Measurements from ENCODE around the gene HEXIM2. TPM values are rescaled to one million over a fixed set of nuclear protein-coding genes. Genes with fewer than 3 reads are reported as not detected.

Gene HEXIM2
- polyA plus RNA-seq, 3 donors: 2.5 to 3.0 (median 2.9) TPM

DNA sequence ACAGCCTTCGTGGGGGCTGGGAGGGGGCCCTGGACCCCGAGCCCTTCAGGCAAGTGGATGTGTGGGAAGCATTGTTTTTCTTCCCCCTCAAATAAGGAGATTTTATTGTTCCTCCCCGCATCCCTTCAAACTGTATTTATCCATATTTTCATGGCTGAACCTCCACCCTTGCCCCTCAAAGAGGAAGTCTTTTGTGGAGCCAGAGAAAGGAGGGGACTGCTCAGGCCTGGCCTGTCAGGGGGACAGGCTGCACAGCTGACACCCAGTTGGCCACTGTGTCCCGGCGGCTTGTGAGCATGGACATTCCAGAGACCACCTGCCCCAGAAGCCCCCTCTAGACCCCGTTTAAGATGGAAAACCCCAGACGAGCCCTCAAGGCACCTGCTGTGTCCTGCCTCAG is 15.9 kb downstream of the HEXIM2 start:
- Histone ChIP-seq H3K9me3 (replicated peaks in 1 of 2; ENCODE audit: control insufficient read depth in 1 of 2, insufficient read depth in 1 of 2, low read length in 2 of 2) (no peaks in the 10 kb centered on the region), H3K27me3 (ENCODE audit: control insufficient read depth in 2 of 2, insufficient read depth in 2 of 2, low read length in 2 of 2) (no peaks in the 10 kb centered on the region), H3K79me2 (ENCODE audit: insufficient read depth, low read length) (peaks cover 6% of the 10 kb centered on the region), H3K36me3 (replicated peaks in 1 of 2; ENCODE audit: control insufficient read depth in 1 of 2, insufficient read depth in 2 of 2, low read length in 2 of 2) (no peaks in the 10 kb centered on the region), H2AFZ (ENCODE audit: insufficient read depth, low read depth, low read length, poor library complexity, severe bottlenecking) (no peak overlapping the region), H3K9ac (ENCODE audit: insufficient read depth, low read length, poor library complexity, severe bottlenecking) (no peak overlapping the region), H3K4me2 (replicated peaks; ENCODE audit: extremely low read depth, low read length, poor library complexity, severe bottlenecking) (no peak overlapping the region), H3K27ac (ENCODE audit: low read depth in 1 of 2, low read length in 2 of 2) (no peak overlapping the region), H4K20me1 (ENCODE audit: insufficient read depth, low read length) (no peaks in the 10 kb centered on the region), H3K4me1 (ENCODE audit: control insufficient read depth in 1 of 2, insufficient read depth in 2 of 2, low read length in 2 of 2) (peaks cover 35% of the 10 kb centered on the region in 2 donors), H3K4me3 (replicated peaks in 1 of 3; ENCODE audit: low read depth in 2 of 3, low read length in 3 of 3) (no peak overlapping the region)
- H3K27ac Mint-ChIP-seq: no peak overlapping the region
- H3K4me3 Mint-ChIP-seq: no peak overlapping the region
- DNase-seq: no peak
- WGBS (ENCODE audit: insufficient coverage): 100% methylated on average over 2 of the region's 7 CpGs
- TF ChIP-seq CTCF (IDR thresholded peaks at IDR 0.05): no peak
- H3K36me3 Mint-ChIP-seq: no peaks in the 10 kb centered on the region
- peaks cover 0 to 2% (median 2%) of the 10 kb centered on the region in 3 donors for H3K27me3 Mint-ChIP-seq (ENCODE audit: low read depth in 3 of 3)
- H3K9me3 Mint-ChIP-seq: no peaks in the 10 kb centered on the region
- intact Hi-C loops (cut with micrococcal nuclease): no loop called here
- H3K4me1 Mint-ChIP-seq: peaks cover 33% of the 10 kb centered on the region

DNA sequence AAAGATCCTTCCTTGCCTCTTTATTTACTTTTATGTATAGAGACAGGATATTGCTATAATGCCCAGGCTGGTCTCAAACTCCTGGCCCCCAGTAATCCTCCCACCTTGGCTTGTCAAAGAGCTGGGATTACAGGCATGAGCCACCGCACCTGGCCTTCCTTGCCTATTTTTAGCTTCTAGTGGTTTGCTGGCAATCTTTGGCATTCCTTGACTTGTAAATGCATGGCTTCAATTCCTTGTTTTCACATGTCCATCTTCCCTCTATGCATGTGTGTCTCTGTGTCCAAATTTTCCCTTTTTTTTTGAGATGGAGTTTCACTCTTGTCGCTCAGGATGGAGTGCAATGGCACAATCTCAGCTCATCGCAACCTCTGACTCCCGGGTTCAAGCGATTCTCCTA is 22.5 kb downstream of the HEXIM2 start:
- H3K4me1 ChIP-seq (ENCODE audit: control insufficient read depth in 1 of 2, insufficient read depth in 2 of 2, low read length in 2 of 2): peaks cover 3 to 7% of the 10 kb centered on the region in 2 donors
- Mint-ChIP-seq H3K27me3 (ENCODE audit: low read depth in 3 of 3) (peaks cover 0 to 2% (median 2%) of the 10 kb centered on the region in 3 donors), H3K9me3 (no peaks in the 10 kb centered on the region), H3K36me3 (no peaks in the 10 kb centered on the region), H3K4me3 (no peak overlapping the region), H3K27ac (no peak overlapping the region), H3K4me1 (peaks cover 10% of the 10 kb centered on the region)
- no peak overlapping the region for H3K27ac ChIP-seq (ENCODE audit: low read depth in 1 of 2, low read length in 2 of 2)
- no peak for DNase-seq
- no peak for TF ChIP-seq CTCF (IDR thresholded peaks at IDR 0.05)
- no peaks in the 10 kb centered on the region for H3K9me3 ChIP-seq (replicated peaks in 1 of 2; ENCODE audit: control insufficient read depth in 1 of 2, insufficient read depth in 1 of 2, low read length in 2 of 2)
- H2AFZ ChIP-seq (ENCODE audit: insufficient read depth, low read depth, low read length, poor library complexity, severe bottlenecking): no peak overlapping the region
- no peaks in the 10 kb centered on the region for H3K27me3 ChIP-seq (ENCODE audit: control insufficient read depth in 2 of 2, insufficient read depth in 2 of 2, low read length in 2 of 2)
- no peaks in the 10 kb centered on the region for H3K36me3 ChIP-seq (replicated peaks in 1 of 2; ENCODE audit: control insufficient read depth in 1 of 2, insufficient read depth in 2 of 2, low read length in 2 of 2)
- no peaks in the 10 kb centered on the region for H4K20me1 ChIP-seq (ENCODE audit: insufficient read depth, low read length)
- H3K4me2 ChIP-seq (replicated peaks; ENCODE audit: extremely low read depth, low read length, poor library complexity, severe bottlenecking): no peak overlapping the region
- intact Hi-C loops (cut with micrococcal nuclease): no loop called here
- H3K4me3 ChIP-seq (replicated peaks in 1 of 3; ENCODE audit: low read depth in 2 of 3, low read length in 3 of 3): no peak overlapping the region
- no peak overlapping the region for H3K9ac ChIP-seq (ENCODE audit: insufficient read depth, low read length, poor library complexity, severe bottlenecking)
- no peaks in the 10 kb centered on the region for H3K79me2 ChIP-seq (ENCODE audit: insufficient read depth, low read length)
- 77% methylated on average over 1 of the region's 5 CpGs for WGBS (ENCODE audit: insufficient coverage)
